DND-41 (cell line): ENCODE results near the gene NKX1-2.

Source experiments
- ATAC-seq: fragments of 200-7000 bp; cut with Tn5 transposase; 3 replicates; pipeline ENCODE4 v1.9.1; 2021; ENCODE audit warnings: low read depth; ENCODE audit not compliant: insufficient read depth
- DNase-seq: peaks from one replicate; pipeline ENCODE4 v3.0.0-alpha.2; 2020
- H2AFZ ChIP-seq: 2 replicates; pipeline ENCODE4 v1.6.0; 2012; ENCODE audit warnings: low read depth, low read length
- H3K27ac ChIP-seq: 2 replicates; pipeline ENCODE4 v1.5.1; 2012; ENCODE audit warnings: low read length, inconsistent platforms
- H3K27me3 ChIP-seq: fragments of 200-600 bp; sonication (generic); 2 replicates; pipeline ENCODE4 v1.6.0; 2012; ENCODE audit warnings: low read length, mild to moderate bottlenecking, inconsistent platforms; ENCODE audit not compliant: insufficient read depth, poor library complexity
- H3K36me3 ChIP-seq: 2 replicates; pipeline ENCODE4 v1.5.1; 2012; ENCODE audit warnings: low read length, inconsistent platforms; ENCODE audit not compliant: insufficient read depth
- H3K4me1 ChIP-seq: 2 replicates; pipeline ENCODE4 v1.5.1; 2012; ENCODE audit warnings: mild to moderate bottlenecking, low read length; ENCODE audit not compliant: insufficient read depth
- H3K4me2 ChIP-seq: 2 replicates; pipeline ENCODE4 v1.6.0; 2012; ENCODE audit warnings: mild to moderate bottlenecking, moderate library complexity, low read length, inconsistent platforms; ENCODE audit not compliant: insufficient read depth
- H3K4me3 ChIP-seq, 2 experiments: fragments of 200-600 bp in 1 of 2; shearing (Covaris generic) in 1 of 2; 2 replicates each; pipeline ENCODE4 v1.5.1; 2012 to 2016; ENCODE audit warnings: inconsistent platforms in 2 of 2, low read length in 2 of 2, mild to moderate bottlenecking in 2 of 2, low read depth in 1 of 2, moderate library complexity in 1 of 2
- H3K79me2 ChIP-seq: 2 replicates; pipeline ENCODE4 v1.6.0; 2012; ENCODE audit warnings: low read length, inconsistent platforms; ENCODE audit not compliant: insufficient read depth
- H3K9ac ChIP-seq: 2 replicates; pipeline ENCODE4 v1.6.0; 2012; ENCODE audit warnings: low read depth, mild to moderate bottlenecking, inconsistent platforms, low read length, moderate library complexity
- H3K9me3 ChIP-seq: 2 replicates; pipeline ENCODE4 v1.5.1; 2012; ENCODE audit warnings: low read length, moderate library complexity, mild to moderate bottlenecking, inconsistent platforms; ENCODE audit not compliant: insufficient read depth, severe bottlenecking
- H4K20me1 ChIP-seq: 2 replicates; pipeline ENCODE4 v1.6.0; 2012; ENCODE audit warnings: low read length; ENCODE audit not compliant: insufficient read depth
- EZH2 ChIP-seq: IDR thresholded peaks from 3 replicates; pipeline ENCODE4 v1.6.1; 2012; ENCODE audit warnings: borderline replicate concordance, low read depth, mild to moderate bottlenecking, moderate library complexity, low read length, inconsistent platforms; ENCODE audit not compliant: severe bottlenecking
- TF ChIP-seq, protein P1 (sequence below): IDR thresholded peaks from 2 replicates; pipeline ENCODE4 v1.5.1; 2012; ENCODE audit warnings: borderline replicate concordance, low read length, moderate library complexity, mild to moderate bottlenecking; ENCODE audit not compliant: poor library complexity, severe bottlenecking; ENCODE audit errors: extremely low read depth

The NKX1-2 gene

DNA sequence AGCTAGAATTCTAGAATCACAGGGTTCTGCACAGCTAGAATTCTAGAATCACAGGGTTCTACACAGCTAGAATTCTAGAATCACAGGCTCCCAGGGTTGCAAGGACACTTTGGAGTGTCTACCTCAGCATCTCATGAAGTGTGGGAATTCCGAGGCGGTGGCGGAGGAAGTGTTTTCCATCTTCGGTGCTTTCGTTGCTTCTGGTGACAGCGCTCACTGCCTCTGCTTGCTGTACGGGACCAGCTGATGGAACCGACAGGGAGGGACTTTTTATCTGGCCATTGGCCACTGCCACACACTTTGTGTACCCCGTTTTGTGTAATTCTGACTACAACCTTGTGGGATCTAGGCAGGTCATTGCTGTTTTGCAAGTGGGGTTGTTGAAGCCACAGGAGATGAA, 41.3 kb upstream of the NKX1-2 start:
- H3K36me3 ChIP-seq = no peaks in the 10 kb centered on the region
- peaks cover 5% of the 10 kb centered on the region for H3K9me3 ChIP-seq
- DNase-seq (no peak), ATAC-seq (no peak)
- no peak overlapping the region for H2AFZ ChIP-seq
- H3K79me2 ChIP-seq = no peaks in the 10 kb centered on the region
- TF ChIP-seq EZH2 = no peak
- TF ChIP-seq, protein P1, sequence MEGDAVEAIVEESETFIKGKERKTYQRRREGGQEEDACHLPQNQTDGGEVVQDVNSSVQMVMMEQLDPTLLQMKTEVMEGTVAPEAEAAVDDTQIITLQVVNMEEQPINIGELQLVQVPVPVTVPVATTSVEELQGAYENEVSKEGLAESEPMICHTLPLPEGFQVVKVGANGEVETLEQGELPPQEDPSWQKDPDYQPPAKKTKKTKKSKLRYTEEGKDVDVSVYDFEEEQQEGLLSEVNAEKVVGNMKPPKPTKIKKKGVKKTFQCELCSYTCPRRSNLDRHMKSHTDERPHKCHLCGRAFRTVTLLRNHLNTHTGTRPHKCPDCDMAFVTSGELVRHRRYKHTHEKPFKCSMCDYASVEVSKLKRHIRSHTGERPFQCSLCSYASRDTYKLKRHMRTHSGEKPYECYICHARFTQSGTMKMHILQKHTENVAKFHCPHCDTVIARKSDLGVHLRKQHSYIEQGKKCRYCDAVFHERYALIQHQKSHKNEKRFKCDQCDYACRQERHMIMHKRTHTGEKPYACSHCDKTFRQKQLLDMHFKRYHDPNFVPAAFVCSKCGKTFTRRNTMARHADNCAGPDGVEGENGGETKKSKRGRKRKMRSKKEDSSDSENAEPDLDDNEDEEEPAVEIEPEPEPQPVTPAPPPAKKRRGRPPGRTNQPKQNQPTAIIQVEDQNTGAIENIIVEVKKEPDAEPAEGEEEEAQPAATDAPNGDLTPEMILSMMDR = no peak
- H3K27me3 ChIP-seq = no peaks in the 10 kb centered on the region
- H4K20me1 ChIP-seq = 0 out of 2 replicates have a peak, but pooled peaks cover 3% of the 10 kb centered on the region
- no peak overlapping the region for H3K27ac ChIP-seq
- no peak overlapping the region for H3K9ac ChIP-seq
- no peak overlapping the region for H3K4me2 ChIP-seq
- no peak overlapping the region for H3K4me3 ChIP-seq
- H3K4me1 ChIP-seq = no peaks in the 10 kb centered on the region

DNA sequence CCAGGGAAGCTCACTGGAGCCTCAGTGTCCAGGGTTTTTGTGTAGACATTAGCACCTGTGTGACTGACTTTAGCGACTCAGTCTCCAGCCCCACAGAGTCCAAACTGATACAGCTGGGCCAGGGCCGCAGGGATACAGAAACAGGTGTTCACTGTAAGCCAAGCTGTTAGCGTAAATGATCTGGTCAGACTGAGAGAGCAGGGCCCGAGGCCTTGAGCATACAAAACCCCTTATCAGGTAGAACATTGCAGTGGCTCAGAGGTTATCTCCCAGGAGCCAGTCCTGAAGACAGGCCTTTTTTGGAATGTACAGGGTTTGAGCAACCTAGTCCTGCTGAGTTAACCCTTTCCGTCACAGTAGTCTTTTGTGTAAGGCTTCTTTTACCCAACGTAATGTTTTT, 36.8 kb upstream of the NKX1-2 start:
- no peak for ATAC-seq

DNA sequence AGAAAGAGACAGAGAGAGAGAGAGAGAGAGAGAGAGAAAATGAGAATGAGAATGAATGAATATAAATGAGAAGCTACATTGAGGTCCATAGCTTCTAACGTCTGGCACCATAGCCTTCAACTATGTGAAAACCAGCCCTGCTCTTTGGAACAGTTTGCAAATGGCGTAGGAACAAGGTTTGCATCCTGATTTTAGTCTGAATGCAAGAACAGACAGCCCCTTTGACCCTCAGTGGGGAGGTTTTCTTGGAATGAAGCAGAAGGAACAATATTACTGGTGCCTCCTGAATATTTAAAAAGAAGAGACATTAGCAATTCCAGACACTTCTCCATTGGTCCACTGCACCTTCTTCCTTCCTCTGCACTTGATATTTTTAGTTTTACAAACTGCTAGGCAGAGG, 34.8 kb upstream of the NKX1-2 start:
- no peak overlapping the region for H3K27ac ChIP-seq
- TF ChIP-seq EZH2 = no peak
- TF ChIP-seq, protein P1 = no peak
- no peak overlapping the region for H2AFZ ChIP-seq
- no peak for ATAC-seq
- H3K36me3 ChIP-seq = no peaks in the 10 kb centered on the region
- no peak for DNase-seq
- peaks cover 5% of the 10 kb centered on the region for H3K9me3 ChIP-seq
- H3K27me3 ChIP-seq = no peaks in the 10 kb centered on the region
- H3K4me3 ChIP-seq = no peak overlapping the region
- no peaks in the 10 kb centered on the region for H3K4me1 ChIP-seq
- no peaks in the 10 kb centered on the region for H4K20me1 ChIP-seq
- H3K79me2 ChIP-seq = no peaks in the 10 kb centered on the region
- no peak overlapping the region for H3K4me2 ChIP-seq
- H3K9ac ChIP-seq = no peak overlapping the region

More for the DNA sequence above, 36.8 kb upstream of the NKX1-2 start:
- H4K20me1 ChIP-seq = no peaks in the 10 kb centered on the region
- no peak for DNase-seq
- H3K36me3 ChIP-seq = no peaks in the 10 kb centered on the region
- H3K27me3 ChIP-seq = no peaks in the 10 kb centered on the region
- no peak overlapping the region for H3K4me3 ChIP-seq
- H3K4me1 ChIP-seq = no peaks in the 10 kb centered on the region
- H3K79me2 ChIP-seq = no peaks in the 10 kb centered on the region
- H2AFZ ChIP-seq = no peak overlapping the region
- no peak overlapping the region for H3K27ac ChIP-seq
- peaks cover 5% of the 10 kb centered on the region for H3K9me3 ChIP-seq
- no peak overlapping the region for H3K9ac ChIP-seq
- no peak overlapping the region for H3K4me2 ChIP-seq
- TF ChIP-seq, protein P1 = no peak
- no peak for TF ChIP-seq EZH2

DNA sequence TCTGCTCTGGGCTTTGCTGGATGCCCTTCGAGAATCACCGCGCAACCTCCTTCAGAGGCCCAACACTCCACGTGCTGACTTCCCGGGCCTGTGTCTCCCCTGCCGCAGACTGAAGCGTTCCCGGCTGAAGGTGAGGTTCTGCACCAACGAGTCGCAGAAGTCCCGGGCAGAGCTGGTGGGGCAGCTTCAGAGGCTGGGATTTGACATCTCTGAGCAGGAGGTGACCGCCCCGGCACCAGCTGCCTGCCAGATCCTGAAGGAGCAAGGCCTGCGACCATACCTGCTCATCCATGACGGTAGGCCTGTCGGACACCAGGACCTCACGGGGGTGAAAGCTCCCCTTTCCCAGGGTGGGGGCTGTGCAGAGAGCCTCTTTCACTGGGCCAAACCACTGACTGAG, 34.2 kb upstream of the NKX1-2 start:
- Histone ChIP-seq H3K36me3 (no peaks in the 10 kb centered on the region), H3K9me3 (peaks cover 5% of the 10 kb centered on the region), H3K4me3 (no peak overlapping the region), H3K79me2 (no peaks in the 10 kb centered on the region), H4K20me1 (no peaks in the 10 kb centered on the region), H3K27ac (no peak overlapping the region), H3K4me1 (no peaks in the 10 kb centered on the region), H3K9ac (no peak overlapping the region), H3K27me3 (no peaks in the 10 kb centered on the region), H2AFZ (no peak overlapping the region), H3K4me2 (no peak overlapping the region)
- no peak for TF ChIP-seq EZH2
- TF ChIP-seq, protein P1 = no peak
- DNase-seq = no peak
- no peak for ATAC-seq
